Lung microvascular endothelial cell (primary cell): ENCODE data around the gene SLC29A4. TPM values are rescaled to one million over a fixed set of nuclear protein-coding genes. Genes with fewer than 3 reads are reported as not detected.
A peak's percentile ranks its signal among the peaks of the same experiment; 100 is the strongest.
"Not testable (repeated sequence)": the region's sequence is repeated elsewhere in the genome, so short reads cannot be mapped to it uniquely, and the experiment has no call there.

Experiments used
- DNase-seq, 2 donors: peaks; one replicate each; pipeline versions ENCODE4 v3.0.0 to v3.0.0-alpha.2; 2010; ENCODE audit warnings: low read depth in 2 of 2
- total RNA-seq: library from RNA; depleted of rRNA; stranded (reverse); fragments of >200 nt; gene quantifications from 2 replicates; pipeline ENCODE4 v1.2.1, GENCODE V29; 2014

The SLC29A4 gene
- total RNA-seq, 1 donor from 2014 or later: 0.99 TPM

DNA sequence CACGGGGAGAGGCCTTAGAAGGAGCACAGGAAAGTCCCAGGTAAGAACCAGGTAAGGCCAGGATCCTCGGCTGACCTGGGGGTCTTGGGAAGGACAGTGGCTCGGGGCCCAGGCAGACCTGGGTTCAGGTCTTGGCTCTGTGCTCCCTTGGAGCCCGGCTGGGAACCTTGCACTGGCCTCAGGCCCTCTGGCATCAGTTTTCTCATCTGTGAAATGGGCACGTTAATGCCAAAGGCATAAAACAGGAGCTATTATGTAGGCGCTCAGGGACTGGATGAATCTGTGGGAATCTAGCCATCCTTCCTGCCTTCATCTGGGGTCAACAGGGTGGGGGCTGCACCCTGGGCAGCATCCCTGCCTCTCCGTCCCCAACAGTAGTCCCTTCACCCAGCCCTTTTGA, 8.3 kb upstream of the SLC29A4 start:
- no peak for DNase-seq

DNA sequence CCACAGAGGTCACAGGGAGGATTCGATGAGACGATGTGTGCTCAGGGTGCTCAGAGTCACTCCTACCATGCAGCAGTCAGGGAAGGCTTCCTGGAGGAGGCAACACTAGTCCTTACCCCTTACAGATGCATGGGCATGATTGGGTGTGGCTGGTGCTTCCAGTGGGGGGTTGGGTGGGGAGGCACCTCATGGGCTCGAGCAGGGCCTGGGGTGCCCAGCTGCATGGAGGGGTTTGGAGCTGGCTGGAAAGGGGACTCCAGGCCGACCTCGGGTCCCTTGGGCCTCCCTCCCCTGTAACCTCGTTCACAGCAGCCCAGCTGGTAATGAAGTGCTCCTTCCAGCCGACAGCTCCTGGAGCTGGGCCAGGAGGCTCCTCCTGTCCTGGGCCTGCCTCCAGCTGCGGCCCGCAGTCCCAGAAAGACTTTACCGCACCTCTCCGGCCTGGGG, 7.7 kb upstream of the SLC29A4 start:
- not testable (repeated sequence) for DNase-seq

DNA sequence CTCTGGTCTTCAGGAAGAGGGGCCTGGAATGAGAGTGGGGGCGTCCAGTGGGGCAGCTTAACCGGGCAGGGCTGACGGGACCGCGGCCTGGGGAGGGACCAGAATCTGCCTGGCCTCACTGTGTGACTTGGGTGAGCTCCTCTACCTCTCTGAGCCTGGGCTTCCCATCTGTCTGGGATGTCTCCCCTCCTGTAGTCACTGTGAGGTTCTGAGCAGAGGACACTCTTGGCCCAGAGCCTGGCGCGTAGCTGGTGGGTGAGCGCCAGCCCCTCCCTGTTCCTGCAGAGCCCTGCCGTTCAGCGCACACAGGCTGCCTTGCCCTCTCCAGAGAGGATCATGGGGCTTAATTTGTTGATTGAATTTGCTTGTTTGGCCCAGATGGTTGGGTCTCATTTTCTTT, 7.2 kb upstream of the SLC29A4 start:
- not testable (repeated sequence) for DNase-seq

DNA sequence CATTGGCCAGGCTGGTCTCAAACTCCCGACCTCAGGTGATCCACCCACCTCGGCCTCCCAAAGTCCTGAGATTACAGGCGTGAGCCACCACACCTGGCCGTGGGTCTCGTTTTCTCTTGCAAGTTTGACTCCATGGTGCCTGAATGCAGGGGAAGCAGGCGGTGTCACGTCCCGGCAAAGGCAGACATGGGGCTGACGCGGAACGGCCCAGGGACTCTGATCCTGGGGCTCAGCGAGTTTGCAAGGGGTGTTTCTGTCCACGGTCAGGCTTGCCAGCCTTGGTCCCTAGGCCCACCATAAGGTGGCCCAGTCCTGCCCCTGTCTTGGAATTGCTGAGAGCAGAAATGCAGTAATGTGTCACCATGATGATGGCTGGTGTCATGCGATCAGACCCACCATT, 6.6 kb upstream of the SLC29A4 start:
- not testable (repeated sequence) for DNase-seq

DNA sequence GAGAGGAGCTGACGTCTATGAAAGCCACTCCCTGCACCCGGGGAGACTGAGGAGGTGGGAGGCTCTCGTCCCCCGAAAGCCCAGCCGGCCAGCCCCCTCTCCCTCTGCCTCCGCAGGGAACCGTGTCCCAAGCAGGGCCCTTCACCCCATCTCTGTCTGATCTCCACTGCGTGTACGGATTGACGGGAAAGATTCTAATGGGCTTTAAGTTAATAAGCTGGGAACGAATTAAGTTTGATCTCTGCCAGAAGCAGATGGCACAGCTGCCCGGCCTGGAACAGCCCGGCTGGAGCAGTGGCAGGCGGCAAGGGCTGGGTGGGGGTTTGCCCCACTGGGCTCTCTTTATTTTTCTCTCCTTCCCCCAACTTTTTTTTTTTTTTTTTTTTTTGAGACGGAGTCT, 6.1 kb upstream of the SLC29A4 start:
- DNase-seq: no peak

DNA sequence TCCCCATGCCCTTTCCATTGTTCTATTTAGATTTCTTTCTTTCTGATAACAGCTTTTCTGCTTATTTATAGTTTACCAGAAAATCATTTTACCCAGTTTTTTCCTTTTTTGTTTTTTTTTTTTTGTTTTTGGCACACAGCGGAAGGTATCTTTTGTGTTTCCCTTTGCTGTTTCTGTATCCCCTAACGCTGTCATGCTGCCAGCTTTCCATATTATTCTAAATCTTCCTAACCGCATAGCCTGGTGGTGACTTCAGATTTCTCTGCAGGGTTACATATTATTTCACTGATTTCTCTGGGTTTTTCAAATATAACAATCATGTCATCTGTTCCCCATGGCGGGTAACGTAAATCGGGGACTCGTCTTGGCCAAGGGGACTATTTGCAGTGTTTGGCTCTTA, 4.0 kb upstream of the SLC29A4 start:
- peak in 1 of 2 donors; percentile 79 for DNase-seq

DNA sequence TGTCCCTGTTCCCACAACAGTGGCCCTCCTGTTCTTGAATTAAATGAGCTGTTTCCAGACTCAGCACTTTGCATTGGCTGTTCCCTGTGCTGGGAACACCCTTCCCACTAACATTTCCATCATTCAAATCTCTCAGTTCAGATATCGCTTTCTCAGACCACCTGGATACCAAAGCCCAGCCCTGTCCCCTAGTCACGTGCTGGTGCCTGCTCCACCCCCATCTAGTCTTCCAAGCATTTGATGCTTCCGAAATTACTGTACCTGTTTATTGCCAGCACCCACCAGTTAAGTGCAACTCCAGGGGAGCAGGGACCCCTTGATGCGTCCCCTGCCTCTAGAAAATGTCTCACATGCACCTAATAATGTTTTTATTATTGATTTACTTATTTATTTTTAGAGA, 3.0 kb upstream of the SLC29A4 start:
- no peak for DNase-seq

DNA sequence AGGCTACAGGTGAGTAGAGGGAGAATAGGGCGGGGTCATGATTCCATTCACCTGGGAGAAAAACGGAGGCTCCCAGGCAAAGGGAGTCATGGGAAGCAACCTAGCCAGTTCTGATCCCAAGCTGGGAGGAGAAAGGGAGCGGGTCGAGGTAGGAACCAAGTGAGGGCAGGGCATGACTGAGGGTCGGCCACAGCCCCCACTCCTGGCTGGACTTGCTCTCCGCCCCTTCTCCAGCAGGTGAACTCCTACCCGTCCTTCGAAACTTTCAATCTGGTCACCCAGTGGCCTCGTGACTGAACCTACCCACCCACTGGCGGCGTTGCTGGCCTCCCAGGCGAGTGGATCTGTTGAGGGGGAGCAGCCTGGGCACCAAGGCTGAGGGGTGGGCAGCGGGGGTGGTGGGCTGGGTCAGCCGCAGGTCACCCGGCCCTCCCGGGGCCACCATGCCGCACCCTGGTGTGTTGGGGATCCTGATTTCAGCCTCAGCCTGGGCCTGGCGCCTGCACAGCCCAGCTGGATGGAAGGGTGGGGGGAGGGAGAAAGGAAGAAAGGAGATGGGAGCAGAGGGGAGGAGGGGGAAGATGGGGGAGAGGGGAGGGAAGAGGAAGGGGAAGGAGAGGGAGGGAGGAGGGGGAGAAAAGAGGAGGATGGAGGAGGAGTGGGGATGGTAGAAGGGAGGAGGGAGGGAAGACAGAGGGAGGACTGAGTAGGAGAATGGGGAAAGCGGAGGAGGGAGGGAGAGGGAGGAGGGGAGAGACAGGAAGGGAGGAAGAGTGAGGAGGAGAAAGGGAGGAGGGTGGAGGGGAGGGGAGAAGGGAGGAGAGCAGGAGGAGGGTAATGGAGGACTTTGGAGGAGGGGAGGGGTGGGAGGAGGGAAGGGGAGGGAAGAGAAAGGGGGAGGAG, 894 bp upstream of the SLC29A4 start:
- DNase-seq: not testable (repeated sequence)

DNA sequence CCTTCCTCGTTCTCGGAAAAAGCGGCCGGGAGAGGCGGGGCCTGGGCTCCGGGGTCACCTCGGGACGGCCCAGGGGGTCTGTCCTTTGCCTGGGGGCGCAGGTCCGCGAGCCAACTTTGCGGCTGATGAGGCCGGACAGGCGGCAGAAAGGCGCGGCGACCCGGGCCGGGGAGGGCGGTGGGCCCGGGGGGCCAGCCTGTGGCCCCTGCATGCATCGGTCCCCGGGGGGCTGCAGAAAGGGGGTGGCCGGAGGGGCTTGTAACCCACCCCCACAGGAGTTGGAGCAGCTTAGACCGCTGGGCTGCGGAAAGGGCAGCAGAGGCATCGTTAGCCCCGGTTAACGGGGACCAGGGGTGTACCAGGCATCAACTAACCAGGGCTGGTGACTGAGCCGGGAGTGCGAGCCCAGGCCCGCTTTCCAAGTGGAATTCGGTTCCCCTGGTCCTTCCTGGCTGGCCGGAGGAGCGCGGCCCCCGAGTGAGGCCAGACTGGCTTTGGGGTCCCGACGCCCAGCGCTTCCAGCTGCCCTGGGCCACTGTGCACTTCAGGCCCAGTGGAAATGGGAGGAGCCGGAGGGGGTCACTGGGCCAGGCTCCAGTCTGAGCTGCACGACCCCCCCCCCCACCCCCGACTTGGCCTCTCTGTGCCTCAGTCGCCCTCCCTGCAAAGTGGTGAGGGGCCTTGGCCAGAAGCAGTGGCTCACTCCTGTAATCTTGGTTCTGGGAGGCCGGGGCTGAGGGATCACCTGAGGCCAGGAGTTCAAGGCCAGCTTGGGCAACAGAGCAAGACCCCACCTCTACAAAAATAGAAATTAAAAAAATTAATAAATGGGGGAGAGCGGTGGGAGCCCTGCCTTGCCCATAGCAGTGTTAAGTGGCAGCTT, 919 bp downstream of the SLC29A4 start:
- no peak for DNase-seq

DNA sequence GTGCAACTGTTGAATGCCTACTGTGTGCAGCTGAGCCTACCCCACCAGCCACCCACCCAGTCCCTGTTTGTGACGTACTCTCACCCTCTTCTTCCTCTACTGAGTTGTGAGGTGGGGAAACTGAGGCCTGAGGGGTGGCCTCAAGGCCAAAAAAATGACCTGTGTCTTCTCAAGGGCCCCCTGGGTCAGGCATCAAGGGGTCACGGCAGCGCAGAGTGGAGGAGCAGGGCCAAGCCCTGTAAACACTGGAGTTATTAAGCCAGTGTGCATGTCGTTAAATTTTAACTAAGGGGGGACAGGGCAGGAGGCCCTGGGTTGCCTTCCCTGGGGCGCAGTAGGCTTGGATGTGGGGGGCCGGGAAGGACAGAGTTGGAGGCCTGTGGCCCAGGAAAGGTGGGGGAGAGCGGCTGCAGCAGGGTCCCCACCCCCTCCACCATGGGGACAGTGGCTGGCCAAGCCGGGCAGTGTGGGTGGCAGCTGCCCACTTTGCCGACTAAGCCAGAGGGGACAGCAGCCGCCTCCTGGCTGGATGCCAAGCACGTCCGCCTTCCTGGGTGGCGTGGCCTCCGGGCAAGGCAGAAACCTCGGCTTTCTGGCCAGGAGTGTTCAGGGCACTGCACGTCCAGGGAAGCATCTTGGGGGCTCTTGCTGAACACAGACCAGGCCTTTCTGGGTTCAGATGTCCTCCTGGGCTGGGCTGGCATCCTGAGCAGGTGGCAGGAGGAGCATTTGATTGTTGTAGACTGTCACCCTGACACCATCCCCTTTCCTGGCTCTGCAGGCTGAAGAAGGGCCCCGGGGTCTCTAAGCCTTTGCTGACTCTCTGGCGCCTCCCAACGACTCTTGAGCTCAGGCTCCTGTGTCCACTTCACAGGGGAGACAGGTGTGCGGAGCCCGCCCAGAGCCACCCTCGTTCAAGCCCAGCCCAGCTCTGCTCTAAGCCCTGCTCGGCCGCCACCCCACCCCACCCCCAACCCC, 1.9 kb downstream of the SLC29A4 start:
- peak in 1 of 2 donors; percentile 31 for DNase-seq

DNA sequence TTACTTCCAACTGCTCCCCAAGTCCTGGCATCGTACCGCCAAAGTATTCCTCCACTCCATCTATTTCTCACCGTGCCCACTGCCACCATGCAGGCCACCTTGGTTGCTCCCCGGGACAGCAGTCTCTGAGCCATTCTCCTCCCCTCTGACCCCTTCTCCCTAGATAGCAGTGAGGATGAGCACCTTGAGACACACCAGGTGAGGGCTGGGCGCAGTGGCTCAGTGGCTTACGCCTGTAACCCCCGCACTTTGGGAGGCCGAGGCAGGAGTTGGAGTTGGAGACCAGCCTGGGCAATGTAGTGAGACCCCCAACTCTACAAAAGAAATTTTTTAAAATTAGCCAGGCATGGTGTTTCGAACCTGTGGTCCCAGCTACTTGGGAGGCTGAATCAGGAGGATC, 4.2 kb downstream of the SLC29A4 start:
- no peak for DNase-seq

DNA sequence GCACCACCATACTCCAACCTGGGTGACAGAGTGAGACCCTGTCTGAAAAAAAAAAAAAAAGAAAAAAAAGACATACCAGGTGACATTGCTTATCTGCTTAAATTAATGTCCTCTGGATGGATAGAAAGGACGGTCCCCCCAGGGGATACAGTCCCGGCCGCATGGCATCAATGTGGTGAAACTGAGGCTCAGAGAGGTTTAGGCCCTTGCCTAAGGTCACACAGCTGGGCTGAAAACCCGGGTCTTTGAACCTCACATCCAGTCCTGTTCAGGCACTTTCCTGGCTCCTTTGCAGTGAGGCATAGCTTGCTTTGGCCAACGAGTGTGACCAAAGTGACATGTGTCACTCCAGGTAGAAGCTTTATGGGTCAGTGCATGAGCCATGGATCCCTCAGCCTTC, 4.6 kb downstream of the SLC29A4 start:
- DNase-seq: not testable (repeated sequence)

DNA sequence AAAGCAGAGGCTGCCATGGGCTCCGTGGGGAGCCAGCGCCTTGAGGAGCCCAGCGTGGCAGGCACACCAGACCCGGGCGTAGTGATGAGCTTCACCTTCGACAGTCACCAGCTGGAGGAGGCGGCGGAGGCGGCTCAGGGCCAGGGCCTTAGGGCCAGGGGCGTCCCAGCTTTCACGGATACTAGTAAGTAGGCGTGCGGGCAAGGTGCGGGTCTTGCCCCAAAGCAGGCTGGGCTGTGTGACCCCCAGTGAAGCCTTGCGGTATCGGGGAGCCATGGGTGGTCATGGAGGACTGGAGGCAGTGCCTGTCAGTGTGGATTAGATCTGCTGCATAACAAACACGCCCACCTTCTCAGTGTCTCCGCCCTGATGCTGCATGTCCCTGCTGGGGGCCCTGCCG, 5.1 kb downstream of the SLC29A4 start:
- no peak for DNase-seq

DNA sequence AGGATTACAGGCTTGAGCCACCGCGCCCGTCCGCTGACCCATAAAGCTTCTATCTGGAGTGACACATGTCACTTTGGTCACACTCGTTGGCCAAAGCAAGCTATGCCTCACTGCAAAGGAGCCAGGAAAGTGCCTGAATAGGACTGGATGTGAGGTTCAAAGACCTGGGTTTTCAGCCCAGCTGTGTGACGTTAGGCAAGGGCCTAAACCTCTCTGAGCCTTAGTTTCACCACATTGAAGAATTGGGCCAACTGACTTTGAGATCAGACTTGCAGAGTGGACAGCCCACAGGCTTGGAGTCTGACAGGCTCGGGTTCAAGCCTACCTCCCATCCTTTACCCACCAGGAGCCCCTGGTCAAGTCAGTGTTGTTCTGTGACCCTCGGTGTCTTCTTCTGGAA, 5.8 kb downstream of the SLC29A4 start:
- DNase-seq: not testable (repeated sequence)

DNA sequence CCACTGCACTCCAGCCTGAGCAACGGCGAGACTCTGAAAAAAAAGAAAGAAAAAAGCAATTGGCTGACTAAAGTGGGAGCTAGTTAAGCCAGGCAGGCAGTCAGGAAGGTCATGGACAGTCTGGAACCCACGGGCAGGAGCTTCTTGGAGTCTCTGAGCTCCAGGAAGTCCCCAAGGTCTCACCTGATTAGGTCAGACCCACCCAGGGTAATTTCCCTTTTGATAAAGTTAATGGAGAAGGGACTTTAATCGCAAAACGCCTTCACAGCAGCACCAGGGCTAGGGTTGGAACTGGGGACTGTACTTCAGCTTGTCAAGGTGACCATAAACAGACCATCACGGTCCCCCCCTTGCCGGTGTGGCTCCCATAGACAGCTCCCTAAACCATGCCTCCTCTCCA, 6.6 kb downstream of the SLC29A4 start:
- DNase-seq: no peak

DNA sequence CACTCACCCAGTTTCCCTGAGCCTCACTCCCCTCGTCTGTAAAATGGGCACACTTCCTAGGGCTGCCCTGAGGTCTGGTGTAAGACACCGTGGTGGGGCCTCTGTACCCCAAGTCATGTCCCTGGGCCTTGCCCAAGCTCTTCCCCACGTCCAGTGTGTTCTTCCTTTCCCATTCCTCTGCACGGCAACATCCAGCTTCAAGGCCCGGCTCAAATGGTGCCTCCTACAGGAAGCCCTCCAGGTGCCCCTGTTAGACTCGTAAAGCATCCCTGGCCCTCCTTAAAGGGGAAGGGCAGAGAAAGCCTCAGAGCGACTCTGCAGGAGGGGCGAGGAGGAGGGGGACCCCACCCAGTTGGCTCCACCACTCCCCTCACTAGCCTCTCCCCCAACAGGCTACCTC, 8.6 kb downstream of the SLC29A4 start:
- no peak for DNase-seq

DNA sequence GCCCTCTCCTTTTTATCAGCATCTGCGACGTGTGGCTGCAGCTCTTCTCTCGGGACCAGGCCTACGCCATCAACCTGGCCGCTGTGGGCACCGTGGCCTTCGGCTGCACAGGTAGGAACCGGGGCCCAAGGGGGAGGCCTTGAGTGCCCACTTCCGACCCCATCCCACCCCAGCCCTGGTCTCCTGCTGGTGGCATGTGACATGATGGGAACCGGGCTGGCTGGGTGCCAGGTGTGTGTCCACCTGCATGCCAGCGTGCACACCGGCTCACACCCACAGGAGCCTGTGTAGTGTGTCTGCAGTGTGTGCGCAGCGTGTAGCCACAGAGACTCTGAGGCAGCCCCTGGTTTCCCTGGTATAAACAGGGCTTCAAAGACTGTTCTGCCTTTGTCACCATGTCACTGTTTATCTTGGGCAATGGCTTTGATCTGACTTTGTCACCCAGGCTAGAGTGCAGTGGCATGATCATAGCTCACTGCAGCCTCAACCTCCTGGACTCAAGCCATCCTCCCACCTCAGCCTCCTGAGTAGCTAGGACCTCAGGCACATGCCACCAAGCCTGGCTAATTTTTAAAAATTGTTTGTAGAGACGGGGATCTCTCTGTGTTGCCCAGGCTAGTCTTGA, 9.1 kb downstream of the SLC29A4 start:
- DNase-seq: not testable (repeated sequence)

DNA sequence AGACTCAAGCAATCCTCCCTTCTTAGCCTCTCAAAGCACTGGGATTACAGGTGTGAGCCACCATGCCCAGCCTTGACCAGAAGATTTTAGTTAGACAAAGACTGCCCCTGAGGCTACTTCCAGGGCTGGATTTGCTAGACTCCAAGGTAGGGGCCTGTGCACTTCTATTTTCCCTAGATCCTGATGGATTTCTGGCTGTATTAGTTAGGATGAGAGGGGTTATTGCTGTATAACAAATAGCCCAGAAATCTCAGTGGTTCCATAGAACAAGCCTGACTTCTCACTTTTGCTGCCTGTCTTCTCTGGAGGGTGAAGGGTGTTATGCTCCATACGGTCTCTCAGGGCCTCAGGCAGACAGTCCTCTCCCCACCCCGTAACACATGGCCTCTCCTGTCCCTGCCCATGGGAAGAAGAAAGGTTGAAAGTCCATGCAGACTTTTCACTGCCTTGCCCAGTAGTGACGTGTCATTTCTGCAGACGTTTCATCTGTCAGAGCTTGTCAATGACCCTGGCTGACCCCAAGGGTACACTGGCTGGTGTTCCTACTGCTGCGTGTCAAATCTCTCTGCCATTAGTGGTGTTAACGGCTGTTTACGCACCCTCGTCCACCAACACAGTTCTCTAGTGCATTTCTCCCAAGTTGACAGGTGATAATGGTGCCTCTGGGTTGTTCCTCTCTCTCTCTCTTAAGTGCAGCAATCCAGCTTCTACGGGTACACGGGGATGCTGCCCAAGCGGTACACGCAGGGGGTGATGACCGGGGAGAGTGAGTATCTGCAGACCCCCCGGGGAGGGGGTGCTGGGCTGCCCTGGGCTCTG, 11.6 kb downstream of the SLC29A4 start:
- DNase-seq: no peak

DNA sequence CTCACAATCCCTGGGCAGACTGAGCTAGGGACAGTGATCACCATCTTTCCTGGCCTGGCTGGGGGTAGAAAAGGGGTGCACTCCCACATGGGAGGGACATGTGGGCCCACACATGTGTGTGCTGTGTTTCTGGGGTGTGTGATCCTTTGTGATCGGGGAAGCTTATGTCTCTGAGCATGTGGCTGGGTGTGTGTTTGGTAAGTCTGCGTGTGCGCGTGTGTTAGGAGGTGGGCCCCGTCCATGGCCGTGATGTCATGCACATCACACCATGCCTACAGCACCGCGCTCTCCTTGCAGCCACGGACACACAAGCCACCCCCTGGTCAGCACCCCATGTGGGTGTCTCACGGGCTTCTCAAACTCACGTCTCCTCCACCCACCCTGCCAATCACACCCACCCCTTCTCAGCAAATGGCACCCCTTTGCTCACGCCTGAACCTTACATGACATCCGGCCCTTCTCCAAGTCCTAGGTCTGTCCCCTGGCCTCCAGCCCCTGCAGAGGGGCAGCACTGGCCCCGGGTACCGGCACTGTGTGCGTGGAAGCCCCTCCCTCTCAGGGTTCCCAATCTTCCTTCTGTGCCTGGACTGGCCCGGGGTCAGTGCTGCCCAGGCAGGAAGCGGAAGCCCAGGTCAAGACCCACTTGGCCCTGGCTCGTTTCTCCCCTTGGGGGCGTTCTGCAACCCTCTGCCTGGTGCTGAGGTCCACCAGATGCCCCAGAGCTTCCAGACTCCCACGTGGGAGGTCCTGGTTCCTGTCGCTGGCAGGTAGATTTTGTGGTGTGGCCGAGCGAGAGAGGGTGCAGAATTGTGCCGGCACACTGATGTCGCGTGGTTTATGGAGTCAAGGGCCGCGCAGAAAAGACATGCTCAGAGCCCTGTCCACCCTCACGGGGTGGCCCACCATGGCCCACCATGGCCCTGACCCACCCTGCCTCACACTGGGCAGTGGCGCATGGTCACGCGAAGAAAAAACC, 12.6 kb downstream of the SLC29A4 start:
- no peak for DNase-seq
